WI38 (cell line): Measurements from ENCODE around the gene MED27.

ENCODE experiments used
- H3K4me3 ChIP-seq: 2 replicates; pipeline ENCODE4 v1.5.1; 2011; ENCODE audit warnings: low read depth, mild to moderate bottlenecking, control low read depth, low read length
- CTCF ChIP-seq: IDR thresholded peaks from 2 replicates; pipeline ENCODE4 v1.5.1; 2012; ENCODE audit warnings: low read depth, mild to moderate bottlenecking, control low read depth, low read length

Gene MED27

GRCh38 chr9:131963072-131964030, 116.3 kb downstream of the MED27 start:
- H3K4me3 ChIP-seq = no peak overlapping the region
- no peak for TF ChIP-seq CTCF

GRCh38 chr9:131961496-131961880, 118.2 kb downstream of the MED27 start:
- no peak overlapping the region for H3K4me3 ChIP-seq
- TF ChIP-seq CTCF = no peak

- no peak overlapping the region for H3K4me3 ChIP-seq
- no peak for TF ChIP-seq CTCF
These were observed 118.7 kb downstream of the MED27 start for GRCh38 chr9:131960851-131961495.

- H3K4me3 ChIP-seq = no peak overlapping the region
- TF ChIP-seq CTCF = no peak
These were observed 119.4 kb downstream of the MED27 start for GRCh38 chr9:131960311-131960710.

GRCh38 chr9:131959887-131960286, 119.8 kb downstream of the MED27 start:
- TF ChIP-seq CTCF = no peak
- H3K4me3 ChIP-seq = no peak overlapping the region

GRCh38 chr9:131959056-131959455, 120.6 kb downstream of the MED27 start:
- H3K4me3 ChIP-seq = no peak overlapping the region
- no peak for TF ChIP-seq CTCF

GRCh38 chr9:131954299-131954698, 125.4 kb downstream of the MED27 start:
- no peak for TF ChIP-seq CTCF
- H3K4me3 ChIP-seq = no peak overlapping the region
